Choroid plexus epithelial cell (primary cell): ENCODE data around the gene CCDC40.

Experiments used
- DNase-seq: peaks from one replicate; pipeline ENCODE4 v3.0.0-alpha.2; 2010; ENCODE audit warnings: low read depth
- H3K4me3 ChIP-seq: 2 replicates; pipeline ENCODE4 v1.5.1; 2011; ENCODE audit warnings: low read depth, mild to moderate bottlenecking, control low read depth, low read length, moderate library complexity
- TF ChIP-seq, protein P1 (sequence below): conservative IDR thresholded peaks from 2 replicates; pipeline ENCODE4 v1.5.1; 2011; ENCODE audit warnings: low read depth, mild to moderate bottlenecking, control low read depth, inconsistent platforms, low read length, moderate library complexity

Gene CCDC40

DNA sequence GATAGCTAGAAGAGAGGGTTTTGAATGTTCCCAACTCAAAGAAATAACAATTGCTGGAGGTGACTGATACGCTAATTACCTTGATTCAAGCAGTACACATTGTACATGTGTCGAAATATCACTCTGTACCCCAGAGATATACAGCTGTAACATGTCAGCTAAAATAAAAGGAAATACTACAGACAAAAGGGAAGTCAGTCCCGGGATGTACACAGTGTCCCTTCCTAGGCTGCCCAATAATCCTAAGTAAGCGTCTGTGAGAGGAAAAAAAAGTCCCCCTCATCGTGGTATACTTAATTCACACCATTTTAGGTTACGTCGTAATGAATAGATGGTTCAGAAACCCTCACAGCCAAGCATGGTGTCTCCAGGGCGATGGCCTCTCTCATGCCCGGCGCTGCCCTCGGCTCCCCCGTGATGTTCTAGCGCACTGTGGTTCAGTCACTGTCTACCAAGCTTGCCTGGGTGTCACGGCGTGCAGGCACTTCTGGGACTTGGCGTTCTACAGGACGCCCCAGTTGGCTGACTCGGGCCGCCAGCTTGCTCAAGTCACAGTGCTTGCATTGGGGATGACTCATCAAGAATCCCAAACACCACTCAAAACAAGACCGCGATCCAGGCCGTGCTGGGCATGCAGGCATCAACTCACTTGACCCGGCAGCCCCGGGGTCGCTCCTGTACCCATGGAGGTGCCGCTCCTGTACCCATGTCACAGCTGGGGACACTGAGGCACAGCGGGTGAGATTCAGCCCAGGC lies 27.6 kb downstream of the CCDC40 start:
- peak; percentile 76 for DNase-seq
- no peak overlapping the region for H3K4me3 ChIP-seq
- TF ChIP-seq, protein P1, sequence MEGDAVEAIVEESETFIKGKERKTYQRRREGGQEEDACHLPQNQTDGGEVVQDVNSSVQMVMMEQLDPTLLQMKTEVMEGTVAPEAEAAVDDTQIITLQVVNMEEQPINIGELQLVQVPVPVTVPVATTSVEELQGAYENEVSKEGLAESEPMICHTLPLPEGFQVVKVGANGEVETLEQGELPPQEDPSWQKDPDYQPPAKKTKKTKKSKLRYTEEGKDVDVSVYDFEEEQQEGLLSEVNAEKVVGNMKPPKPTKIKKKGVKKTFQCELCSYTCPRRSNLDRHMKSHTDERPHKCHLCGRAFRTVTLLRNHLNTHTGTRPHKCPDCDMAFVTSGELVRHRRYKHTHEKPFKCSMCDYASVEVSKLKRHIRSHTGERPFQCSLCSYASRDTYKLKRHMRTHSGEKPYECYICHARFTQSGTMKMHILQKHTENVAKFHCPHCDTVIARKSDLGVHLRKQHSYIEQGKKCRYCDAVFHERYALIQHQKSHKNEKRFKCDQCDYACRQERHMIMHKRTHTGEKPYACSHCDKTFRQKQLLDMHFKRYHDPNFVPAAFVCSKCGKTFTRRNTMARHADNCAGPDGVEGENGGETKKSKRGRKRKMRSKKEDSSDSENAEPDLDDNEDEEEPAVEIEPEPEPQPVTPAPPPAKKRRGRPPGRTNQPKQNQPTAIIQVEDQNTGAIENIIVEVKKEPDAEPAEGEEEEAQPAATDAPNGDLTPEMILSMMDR: no peak

DNA sequence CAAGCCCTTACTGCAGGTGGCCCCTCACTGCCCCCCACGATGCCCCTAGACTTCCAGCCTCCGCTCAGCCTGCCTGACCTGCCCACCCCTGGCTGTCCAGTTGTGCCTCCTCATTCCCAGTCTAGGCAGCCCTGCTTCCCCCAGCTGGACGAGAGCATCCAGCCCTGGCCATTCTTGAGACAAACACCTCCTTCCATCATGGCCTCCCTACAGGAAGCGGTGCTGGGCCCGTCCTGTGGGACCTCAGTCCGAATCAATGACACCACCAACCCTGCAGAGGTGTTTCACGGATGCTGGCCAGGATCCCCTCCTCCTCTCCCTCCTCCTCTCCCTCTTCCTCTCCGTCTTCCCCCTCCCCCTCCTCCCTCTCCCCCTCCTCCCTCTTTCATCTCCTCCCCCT lies 28.3 kb downstream of the CCDC40 start:
- TF ChIP-seq, protein P1: no peak
- H3K4me3 ChIP-seq: no peak overlapping the region
- DNase-seq: no peak

- no peak for DNase-seq
- no peak overlapping the region for H3K4me3 ChIP-seq
- TF ChIP-seq, protein P1: no peak
Observed at GRCh38 chr17:80065478-80066170, 29.2 kb downstream of the CCDC40 start.

DNA sequence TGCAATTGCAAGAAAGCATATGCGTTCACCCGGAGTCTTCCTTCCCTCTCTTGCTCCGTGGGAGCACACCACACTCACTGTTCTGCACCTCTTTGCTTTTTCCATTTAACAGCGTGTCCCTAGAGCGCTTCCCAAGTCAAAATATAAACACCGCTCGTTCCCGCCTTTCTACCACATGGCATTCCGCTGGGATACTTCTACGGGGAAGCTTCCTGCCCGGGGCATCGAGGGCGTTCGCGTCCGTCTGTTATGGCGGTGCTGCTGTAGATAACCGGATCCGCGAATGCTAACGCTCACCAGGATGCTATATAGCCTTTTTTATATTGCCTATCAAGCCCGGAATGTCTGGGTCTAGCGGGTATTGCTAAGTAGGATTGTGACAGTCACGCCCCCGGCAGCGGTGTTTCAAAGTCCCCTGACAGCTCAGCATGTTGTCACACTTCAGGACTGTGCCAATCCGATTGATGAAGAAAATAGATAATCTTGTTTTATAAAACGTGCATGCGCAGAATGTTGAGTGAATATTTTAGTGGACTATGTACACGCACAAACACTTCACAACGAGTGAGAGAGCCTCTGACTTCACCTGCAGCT lies 31.0 kb downstream of the CCDC40 start:
- no peak overlapping the region for H3K4me3 ChIP-seq
- TF ChIP-seq, protein P1: no peak
- DNase-seq: no peak

DNA sequence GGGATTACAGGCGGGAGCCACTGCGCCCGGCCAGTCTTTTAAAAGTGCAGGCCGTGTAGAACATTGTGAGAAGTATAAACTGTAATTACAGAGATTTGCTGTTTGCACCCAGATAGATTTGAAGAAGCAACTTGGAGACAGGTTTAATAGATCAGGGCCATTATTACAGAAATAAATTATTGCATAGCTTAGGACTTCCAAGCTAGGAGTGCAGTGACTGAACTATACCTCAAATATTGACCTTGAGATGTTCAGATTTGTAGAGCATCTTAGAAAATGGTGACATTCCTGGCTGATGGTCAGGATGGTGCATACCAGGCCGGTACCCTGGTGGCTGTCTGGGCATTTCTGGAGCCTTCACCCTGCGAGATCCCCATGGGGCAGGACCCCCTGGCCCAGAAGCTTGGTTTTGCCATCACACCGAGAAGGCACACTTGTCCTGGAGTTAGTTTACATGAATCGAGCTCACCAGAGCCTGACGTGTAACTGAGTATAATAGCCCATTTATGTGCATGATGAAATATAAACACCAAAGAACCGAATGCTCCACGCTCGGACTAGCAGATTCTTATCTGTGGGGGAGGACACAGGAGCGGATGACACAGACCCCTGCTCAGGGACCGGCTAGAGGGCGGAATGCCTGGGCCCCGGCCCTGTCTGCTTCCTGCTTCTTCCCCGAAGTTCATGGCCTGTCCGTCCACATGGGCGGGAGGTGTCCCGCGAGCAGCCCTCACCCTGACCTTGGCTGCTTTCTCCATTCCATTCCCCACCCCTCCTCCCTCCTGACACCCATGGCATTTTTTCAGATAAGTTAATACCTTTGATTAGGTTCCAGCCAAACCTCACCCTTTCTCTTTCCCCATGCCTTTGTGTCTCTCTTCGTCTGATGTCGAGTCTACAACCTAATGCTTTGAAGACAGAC lies 32.1 kb downstream of the CCDC40 start:
- DNase-seq: peak; percentile 86
- peak overlapping the region; percentile 17 for H3K4me3 ChIP-seq
- TF ChIP-seq, protein P1: no peak

DNA sequence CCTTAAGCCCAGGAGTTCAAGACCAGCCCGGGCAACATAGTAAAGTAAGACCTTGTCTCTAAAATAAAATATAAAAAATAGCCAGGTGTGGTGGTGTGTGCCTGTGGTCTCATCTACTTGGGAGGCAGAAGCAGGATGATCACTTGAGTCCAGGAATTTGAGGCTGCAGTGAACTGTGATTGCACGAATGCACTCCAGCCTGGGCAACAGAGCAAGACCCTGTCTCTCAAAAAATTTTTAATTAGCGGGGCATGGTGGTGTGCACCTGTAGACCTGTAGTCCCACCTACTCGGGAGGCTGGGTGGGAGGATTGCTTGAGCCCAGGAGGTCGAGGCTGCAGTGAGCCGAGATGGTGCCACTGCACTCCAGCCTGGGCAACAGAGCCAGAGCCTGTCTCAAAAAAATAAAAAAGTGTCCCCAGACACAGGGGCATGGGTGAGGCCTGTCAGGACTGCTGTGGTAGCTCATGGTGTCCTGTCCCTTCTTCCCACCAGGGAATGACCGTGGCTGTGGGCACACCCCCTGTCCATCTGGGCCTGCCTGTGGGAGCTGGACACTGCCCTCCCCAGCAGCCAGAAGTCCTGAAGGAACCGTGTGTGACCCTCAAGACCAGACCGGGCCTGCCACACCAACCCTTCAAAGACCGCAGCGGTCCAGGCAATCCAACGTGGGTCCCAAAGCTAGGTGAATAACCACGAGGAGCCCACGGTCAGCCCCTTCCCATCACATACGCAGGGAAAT lies 34.1 kb downstream of the CCDC40 start:
- TF ChIP-seq, protein P1: no peak
- no peak for DNase-seq
- H3K4me3 ChIP-seq: peak overlapping the region; percentile 40
